Fibroblast of lung (primary cell): ENCODE measurements around the gene KRT74.

Experiments
- EZH2 ChIP-seq: IDR thresholded peaks from 2 replicates; pipeline ENCODE4 v1.5.1; 2012; ENCODE audit warnings: low read length, control low read depth, mild to moderate bottlenecking; ENCODE audit errors: missing control alignments
- TF ChIP-seq, protein P1 (sequence below), 2 donors: IDR thresholded peaks in 1 of 2; conservative IDR thresholded peaks in 1 of 2; 1 replicate in 1 of 2; 2 replicates in 1 of 2; pipeline ENCODE4 v1.5.1; 2011 to 2012; ENCODE audit warnings: low read length in 2 of 2, control low read depth in 1 of 2, inconsistent platforms in 1 of 2, low read depth in 1 of 2, mild to moderate bottlenecking in 1 of 2

DNA sequence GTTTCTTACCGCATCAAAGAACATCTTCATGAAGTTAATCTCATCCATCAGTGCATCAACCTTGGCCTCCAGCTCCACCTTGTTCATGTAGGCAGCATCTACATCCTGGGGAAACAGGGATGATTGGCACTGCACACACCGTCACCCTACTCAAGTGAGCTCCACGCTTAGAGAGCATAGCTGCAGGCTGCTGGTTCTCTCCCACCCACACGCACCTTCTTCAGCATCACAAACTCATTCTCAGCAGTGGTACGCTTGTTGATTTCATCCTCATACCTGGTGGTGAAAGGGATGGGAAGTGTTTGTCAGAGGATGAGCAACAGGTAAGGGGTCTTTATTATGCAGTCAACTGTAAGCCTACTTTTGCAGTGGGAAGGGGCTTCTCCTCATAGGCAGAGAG, 55.8 kb downstream of the KRT74 start:
- TF ChIP-seq EZH2 = no peak
- TF ChIP-seq, protein P1, sequence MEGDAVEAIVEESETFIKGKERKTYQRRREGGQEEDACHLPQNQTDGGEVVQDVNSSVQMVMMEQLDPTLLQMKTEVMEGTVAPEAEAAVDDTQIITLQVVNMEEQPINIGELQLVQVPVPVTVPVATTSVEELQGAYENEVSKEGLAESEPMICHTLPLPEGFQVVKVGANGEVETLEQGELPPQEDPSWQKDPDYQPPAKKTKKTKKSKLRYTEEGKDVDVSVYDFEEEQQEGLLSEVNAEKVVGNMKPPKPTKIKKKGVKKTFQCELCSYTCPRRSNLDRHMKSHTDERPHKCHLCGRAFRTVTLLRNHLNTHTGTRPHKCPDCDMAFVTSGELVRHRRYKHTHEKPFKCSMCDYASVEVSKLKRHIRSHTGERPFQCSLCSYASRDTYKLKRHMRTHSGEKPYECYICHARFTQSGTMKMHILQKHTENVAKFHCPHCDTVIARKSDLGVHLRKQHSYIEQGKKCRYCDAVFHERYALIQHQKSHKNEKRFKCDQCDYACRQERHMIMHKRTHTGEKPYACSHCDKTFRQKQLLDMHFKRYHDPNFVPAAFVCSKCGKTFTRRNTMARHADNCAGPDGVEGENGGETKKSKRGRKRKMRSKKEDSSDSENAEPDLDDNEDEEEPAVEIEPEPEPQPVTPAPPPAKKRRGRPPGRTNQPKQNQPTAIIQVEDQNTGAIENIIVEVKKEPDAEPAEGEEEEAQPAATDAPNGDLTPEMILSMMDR (conservative IDR thresholded peaks at IDR 0.05 in 1 of 2, IDR thresholded peaks at IDR 0.05 in 1 of 2; ENCODE audit: low read depth in 1 of 2, low read length in 2 of 2) = no peak
